Vagina (tissue), 2 donors: Measurements from ENCODE around the gene ANKRD13C.

Source experiments
- CTCF ChIP-seq, 3 experiments: fragments of 450-650 bp in 2 of 3; fragments of 200-600 bp in 1 of 3; sonication (generic) in 1 of 3; IDR thresholded peaks; one replicate each; pipeline ENCODE4 v1.5.1; 2017 to 2019; ENCODE audit warnings: antibody characterized with exemption in 3 of 3, mild to moderate bottlenecking in 2 of 3, moderate library complexity in 2 of 3
- POLR2AphosphoS5 ChIP-seq, 2 donors: sonication (generic); formaldehyde crosslinking; IDR thresholded peaks; one replicate each; pipeline ENCODE4 v1.9.0; 2017; ENCODE audit warnings: antibody characterized with exemption in 2 of 2, mild to moderate bottlenecking in 2 of 2, low read depth in 1 of 2; ENCODE audit not compliant: insufficient read depth in 1 of 2

- no peak for TF ChIP-seq POLR2AphosphoS5 (IDR thresholded peaks at IDR 0.05; ENCODE audit: insufficient read depth in 1 of 2, low read depth in 1 of 2)
- TF ChIP-seq CTCF (IDR thresholded peaks at IDR 0.05) = no peak
Measured at GRCh38 chr1:70318191-70318590, 36.3 kb downstream of the ANKRD13C start.
